Tibial nerve (tissue), 4 donors: ENCODE data around the gene ZNF708.

Experiments used
- CTCF ChIP-seq, 5 experiments: fragments of 200-600 bp in 3 of 5; fragments of 450-650 bp in 2 of 5; sonication (generic) in 3 of 5; IDR thresholded peaks; one replicate each; pipeline ENCODE4 v1.5.1; 2016 to 2019; ENCODE audit warnings: antibody characterized with exemption in 5 of 5, mild to moderate bottlenecking in 3 of 5, moderate library complexity in 2 of 5
- EP300 ChIP-seq, 2 donors: sonication (generic); formaldehyde crosslinking; IDR thresholded peaks; one replicate each; pipeline ENCODE4 v1.6.1; 2017; ENCODE audit warnings: antibody characterized with exemption in 2 of 2, mild to moderate bottlenecking in 1 of 2
- POLR2A ChIP-seq, 2 donors: fragments of 450-650 bp; IDR thresholded peaks; one replicate each; pipeline ENCODE4 v1.6.1; 2017; ENCODE audit warnings: antibody characterized with exemption in 2 of 2, mild to moderate bottlenecking in 2 of 2, moderate library complexity in 2 of 2

GRCh38 chr19:21308773-21309172 lies 20.4 kb downstream of the ZNF708 start:
- no peak for TF ChIP-seq CTCF (IDR thresholded peaks at IDR 0.05)
- no peak for TF ChIP-seq POLR2A (IDR thresholded peaks at IDR 0.05)
- TF ChIP-seq EP300 (IDR thresholded peaks at IDR 0.05), result no peak
